Osteocyte (in vitro differentiated cells): Measurements from ENCODE around the gene ZNF569. TPM values are rescaled to one million over a fixed set of nuclear protein-coding genes. Genes with fewer than 3 reads are reported as not detected.
"Not testable (repeated sequence)": the region's sequence is repeated elsewhere in the genome, so short reads cannot be mapped to it uniquely, and the experiment has no call there.

Experiments
- DNase-seq: peaks from one replicate; pipeline ENCODE4 v3.0.0; 2021; ENCODE audit warnings: mixed read lengths; ENCODE audit not compliant: unreplicated experiment; ENCODE audit errors: extremely low spot score
- H3K27ac Mint-ChIP-seq: one replicate; pipeline ENCODE4 v1.8.0; 2021; ENCODE audit warnings: mild to moderate bottlenecking, mixed read lengths; ENCODE audit not compliant: unreplicated experiment
- H3K27me3 Mint-ChIP-seq: one replicate; pipeline ENCODE4 v1.8.0; 2021; ENCODE audit warnings: mixed read lengths; ENCODE audit not compliant: unreplicated experiment
- H3K36me3 Mint-ChIP-seq: one replicate; pipeline ENCODE4 v1.8.0; 2021; ENCODE audit warnings: mixed read lengths; ENCODE audit not compliant: unreplicated experiment
- H3K4me1 Mint-ChIP-seq: one replicate; pipeline ENCODE4 v1.8.0; 2021; ENCODE audit warnings: mixed read lengths; ENCODE audit not compliant: unreplicated experiment
- H3K4me3 Mint-ChIP-seq: one replicate; pipeline ENCODE4 v1.8.0; 2021; ENCODE audit warnings: mild to moderate bottlenecking, moderate library complexity, mixed read lengths; ENCODE audit not compliant: unreplicated experiment
- H3K9me3 Mint-ChIP-seq: one replicate; pipeline ENCODE4 v1.8.0; 2021; ENCODE audit warnings: mixed read lengths; ENCODE audit not compliant: unreplicated experiment
- CTCF ChIP-seq: fragments of 200-600 bp; sonication (generic); IDR thresholded peaks from 2 replicates; pipeline ENCODE4 v1.5.0; 2021; ENCODE audit warnings: antibody characterized with exemption, mild to moderate bottlenecking, moderate library complexity
- total RNA-seq: library from RNA; stranded (reverse); gene quantifications from 2 replicates; pipeline ENCODE4 v1.2.1, GENCODE V29; 2021

Gene ZNF569
- total RNA-seq, 1 donor from 2014 or later = 6.2 TPM

GRCh38 chr19:37413313-37414084 is 53.7 kb downstream of the ZNF569 start:
- H3K36me3 Mint-ChIP-seq = peaks cover 63% of the 10 kb centered on the region
- no peaks in the 10 kb centered on the region for H3K4me1 Mint-ChIP-seq
- no peak overlapping the region for H3K4me3 Mint-ChIP-seq
- no peak for DNase-seq
- peaks cover 50% of the 10 kb centered on the region for H3K9me3 Mint-ChIP-seq
- H3K27ac Mint-ChIP-seq = no peak overlapping the region
- H3K27me3 Mint-ChIP-seq = no peaks in the 10 kb centered on the region
- TF ChIP-seq CTCF = no peak

- peaks cover 61% of the 10 kb centered on the region for H3K36me3 Mint-ChIP-seq
- DNase-seq = no peak
- H3K9me3 Mint-ChIP-seq = peaks cover 53% of the 10 kb centered on the region
Observed at GRCh38 chr19:37412700-37413099, 54.5 kb downstream of the ZNF569 start.

GRCh38 chr19:37406140-37406846 is 61.0 kb downstream of the ZNF569 start:
- Mint-ChIP-seq H3K36me3 (peaks cover 16% of the 10 kb centered on the region), H3K9me3 (peaks cover 51% of the 10 kb centered on the region)
- H3K27ac Mint-ChIP-seq, H3K4me1 Mint-ChIP-seq, H3K27me3 Mint-ChIP-seq, DNase-seq, H3K4me3 Mint-ChIP-seq: not testable (repeated sequence)

More at GRCh38 chr19:37412700-37413099, 54.5 kb downstream of the ZNF569 start:
- Mint-ChIP-seq H3K27me3 (no peaks in the 10 kb centered on the region), H3K4me3 (no peak overlapping the region), H3K4me1 (no peaks in the 10 kb centered on the region), H3K27ac (no peak overlapping the region)
- no peak for TF ChIP-seq CTCF

- DNase-seq = no peak
- H3K36me3 Mint-ChIP-seq = peaks cover 2% of the 10 kb centered on the region
- TF ChIP-seq CTCF = no peak
- peaks cover 52% of the 10 kb centered on the region for H3K9me3 Mint-ChIP-seq
- no peak overlapping the region for H3K4me3 Mint-ChIP-seq
- H3K27me3 Mint-ChIP-seq = no peaks in the 10 kb centered on the region
- H3K4me1 Mint-ChIP-seq = no peaks in the 10 kb centered on the region
- H3K27ac Mint-ChIP-seq = no peak overlapping the region
Observed at GRCh38 chr19:37403403-37403802, 63.8 kb downstream of the ZNF569 start.

- DNase-seq = no peak
- no peaks in the 10 kb centered on the region for H3K36me3 Mint-ChIP-seq
- TF ChIP-seq CTCF = no peak
- H3K27ac Mint-ChIP-seq = no peak overlapping the region
- no peaks in the 10 kb centered on the region for H3K4me1 Mint-ChIP-seq
- H3K27me3 Mint-ChIP-seq = no peaks in the 10 kb centered on the region
- H3K9me3 Mint-ChIP-seq = peaks cover 46% of the 10 kb centered on the region
- H3K4me3 Mint-ChIP-seq = no peak overlapping the region
Observed at GRCh38 chr19:37401078-37401477, 66.2 kb downstream of the ZNF569 start.

GRCh38 chr19:37391399-37391798 is 75.8 kb downstream of the ZNF569 start:
- DNase-seq = not testable (repeated sequence)

More at GRCh38 chr19:37391399-37391798, 75.8 kb downstream of the ZNF569 start:
- not testable (repeated sequence) for H3K27ac Mint-ChIP-seq, H3K4me1 Mint-ChIP-seq, H3K4me3 Mint-ChIP-seq, H3K27me3 Mint-ChIP-seq
- peaks cover 47% of the 10 kb centered on the region for H3K36me3 Mint-ChIP-seq
- H3K9me3 Mint-ChIP-seq = peaks cover 55% of the 10 kb centered on the region
